ENCODE data around the gene DPP10.
"Not testable (repeated sequence)": the region's sequence is repeated elsewhere in the genome, so short reads cannot be mapped to it uniquely, and the experiment has no call there.

The DPP10 gene

GRCh38 chr2:114843963-114844362, 401.5 kb downstream of the DPP10 start:
- DNase-seq: no peak

GRCh38 chr2:114857196-114857595, 414.8 kb downstream of the DPP10 start:
- no peak for DNase-seq

- no peak for DNase-seq
Observed at GRCh38 chr2:114859726-114860510, 417.5 kb downstream of the DPP10 start.

GRCh38 chr2:114862243-114862642, 419.8 kb downstream of the DPP10 start:
- no peak for DNase-seq

- no peak for DNase-seq
Observed at GRCh38 chr2:114864901-114865300, 422.5 kb downstream of the DPP10 start.

GRCh38 chr2:114880046-114880445, 437.6 kb downstream of the DPP10 start:
- DNase-seq: no peak

GRCh38 chr2:114919985-114920384, 477.5 kb downstream of the DPP10 start:
- no peak for DNase-seq

GRCh38 chr2:114922076-114922475, 479.6 kb downstream of the DPP10 start:
- no peak for DNase-seq

GRCh38 chr2:114925296-114926255, 483.1 kb downstream of the DPP10 start:
- DNase-seq: no peak

GRCh38 chr2:114926303-114926702, 483.9 kb downstream of the DPP10 start:
- DNase-seq: no peak

GRCh38 chr2:114929225-114929624, 486.8 kb downstream of the DPP10 start:
- no peak for DNase-seq

GRCh38 chr2:114933671-114934241, 491.3 kb downstream of the DPP10 start:
- DNase-seq: no peak

- no peak for DNase-seq
Observed at GRCh38 chr2:114935031-114935430, 492.6 kb downstream of the DPP10 start.

- DNase-seq: no peak
Observed at GRCh38 chr2:114937366-114937930, 495.0 kb downstream of the DPP10 start.

GRCh38 chr2:114940785-114941458, 498.5 kb downstream of the DPP10 start:
- DNase-seq: no peak

- no peak for DNase-seq
Observed at GRCh38 chr2:114949228-114949804, 506.9 kb downstream of the DPP10 start.

GRCh38 chr2:114960389-114960788, 517.9 kb downstream of the DPP10 start:
- no peak for DNase-seq

- no peak for DNase-seq
Observed at GRCh38 chr2:114962532-114962931, 520.1 kb downstream of the DPP10 start.

GRCh38 chr2:114968748-114969400, 526.4 kb downstream of the DPP10 start:
- DNase-seq: no peak

GRCh38 chr2:115004321-115004720, 561.9 kb downstream of the DPP10 start:
- DNase-seq: not testable (repeated sequence)

GRCh38 chr2:115011721-115012120, 569.3 kb downstream of the DPP10 start:
- no peak for DNase-seq

- not testable (repeated sequence) for DNase-seq
Observed at GRCh38 chr2:115022013-115022412, 579.6 kb downstream of the DPP10 start.

Measured in CD4-positive, alpha-beta T cell treated with Interleukin-21 for 1 hour (primary cell).